ENCODE measurements around the gene NR2C2. TPM values are rescaled to one million over a fixed set of nuclear protein-coding genes. Genes with fewer than 3 reads are reported as not detected.

Gene NR2C2
- total RNA-seq, 2 experiments from 2014 or later: 49.5 to 51.1 TPM

DNA sequence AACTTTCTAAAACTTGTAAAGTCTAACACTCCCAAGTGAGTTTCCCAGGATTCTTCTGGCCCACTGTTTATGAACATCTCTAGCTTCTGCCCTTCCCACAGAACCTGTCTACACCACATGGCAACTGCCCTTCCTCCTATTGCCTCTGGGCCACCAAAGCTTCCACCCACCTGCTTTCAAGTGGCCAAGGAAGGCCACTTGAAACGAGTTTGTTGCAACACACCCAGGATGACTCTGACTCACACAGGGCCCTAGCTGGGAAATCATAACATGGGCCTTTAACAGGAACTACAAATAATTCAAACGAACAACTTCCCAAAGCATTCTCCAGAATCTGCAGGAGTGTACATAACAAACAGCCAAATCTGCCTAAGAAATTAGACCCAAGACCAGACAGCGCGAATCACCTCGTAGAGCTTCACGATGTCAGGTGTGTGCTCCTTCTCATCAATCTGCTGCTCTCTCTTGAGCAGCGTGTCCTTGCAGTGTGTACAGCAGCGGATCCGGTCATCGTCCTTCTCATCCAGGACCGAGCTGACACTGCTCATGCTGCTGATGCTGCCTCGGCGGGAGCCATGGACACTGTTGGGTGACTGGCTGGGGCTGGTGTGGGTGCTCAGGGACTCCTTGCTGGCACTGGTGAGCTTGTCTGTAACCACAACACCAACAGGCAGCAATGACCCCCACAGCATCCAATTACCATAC is 134.7 kb downstream of the NR2C2 start:
- intact Hi-C loops (cut with micrococcal nuclease): no loop called here
- Mint-ChIP-seq H3K9me3 (no peaks in the 10 kb centered on the region), H3K36me3 (peaks cover 50% of the 10 kb centered on the region), H3K27me3 (no peaks in the 10 kb centered on the region), H3K4me1 (ENCODE audit: low read depth) (no peaks in the 10 kb centered on the region), H3K27ac (no peak overlapping the region), H3K4me3 (no peak overlapping the region)
- ChIA-PET POLR2A (no interaction called here), CTCF (interaction anchor here (1.3 kb wide), 1 partner anchor 26 kb away, joined by 5 read pairs; no protein-coding TSS in a partner anchor)
- DNase-seq: no peak

DNA sequence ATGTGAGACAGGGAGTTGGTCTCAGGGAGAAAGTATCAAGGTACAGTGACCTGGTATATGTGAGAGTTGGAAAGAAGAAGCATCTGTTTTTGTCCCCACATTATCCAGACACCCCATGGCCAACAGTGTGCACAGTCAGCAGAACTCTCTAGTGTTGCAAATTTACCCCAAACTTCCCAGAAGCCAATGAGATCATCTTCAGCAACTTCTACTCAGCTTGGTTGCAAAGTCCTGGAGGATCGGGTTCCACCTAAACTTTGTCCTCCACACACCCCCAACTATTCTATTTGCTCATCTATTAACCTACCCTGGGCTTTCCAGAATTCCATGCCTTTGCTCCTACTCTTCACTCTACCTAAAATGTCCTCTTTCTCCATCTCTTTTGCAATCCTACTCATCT is 135.9 kb downstream of the NR2C2 start:
- Mint-ChIP-seq H3K4me1 (ENCODE audit: low read depth) (no peaks in the 10 kb centered on the region), H3K27me3 (no peaks in the 10 kb centered on the region), H3K27ac (no peak overlapping the region), H3K36me3 (peaks cover 43% of the 10 kb centered on the region), H3K9me3 (no peaks in the 10 kb centered on the region), H3K4me3 (no peak overlapping the region)
- POLR2A ChIA-PET: interaction anchor here (0.6 kb wide), 1 partner anchor 156 kb away, joined by 3 read pairs; no protein-coding TSS in a partner anchor
- no peak for DNase-seq
- intact Hi-C loops (cut with micrococcal nuclease): no loop called here
- CTCF ChIA-PET: interaction anchor here (0.6 kb wide), 1 partner anchor 1207 kb away, joined by 3 read pairs; no protein-coding TSS in a partner anchor

DNA sequence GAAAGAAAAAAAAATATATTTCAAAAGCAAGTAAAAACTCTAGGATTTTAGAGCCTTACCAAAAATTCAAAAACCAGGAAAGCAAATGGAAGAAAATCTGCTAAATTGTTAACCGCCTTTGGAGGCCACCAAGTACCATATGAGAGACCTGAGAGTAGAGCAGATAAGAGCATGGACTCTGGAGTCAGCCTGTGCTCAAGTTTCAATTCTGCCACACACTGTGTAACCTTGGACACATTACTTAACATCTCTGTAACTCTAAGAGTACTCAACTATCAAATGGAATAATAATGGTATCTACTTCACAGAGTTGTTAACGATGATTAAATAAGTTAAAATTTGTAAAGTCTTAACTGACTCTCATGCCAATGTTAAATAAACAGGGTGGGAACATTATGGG is 138.9 kb downstream of the NR2C2 start:
- CTCF ChIA-PET: interaction anchor here (1.2 kb wide), 1 partner anchor 22 kb away, joined by 4 read pairs; no protein-coding TSS in a partner anchor
- Mint-ChIP-seq H3K9me3 (no peaks in the 10 kb centered on the region), H3K27ac (no peak overlapping the region), H3K4me3 (no peak overlapping the region), H3K36me3 (peaks cover 39% of the 10 kb centered on the region), H3K4me1 (ENCODE audit: low read depth) (peaks cover under 1% of the 10 kb centered on the region), H3K27me3 (no peaks in the 10 kb centered on the region)
- intact Hi-C loops (cut with micrococcal nuclease): no loop called here
- no peak for DNase-seq
- POLR2A ChIA-PET: no interaction called here

DNA sequence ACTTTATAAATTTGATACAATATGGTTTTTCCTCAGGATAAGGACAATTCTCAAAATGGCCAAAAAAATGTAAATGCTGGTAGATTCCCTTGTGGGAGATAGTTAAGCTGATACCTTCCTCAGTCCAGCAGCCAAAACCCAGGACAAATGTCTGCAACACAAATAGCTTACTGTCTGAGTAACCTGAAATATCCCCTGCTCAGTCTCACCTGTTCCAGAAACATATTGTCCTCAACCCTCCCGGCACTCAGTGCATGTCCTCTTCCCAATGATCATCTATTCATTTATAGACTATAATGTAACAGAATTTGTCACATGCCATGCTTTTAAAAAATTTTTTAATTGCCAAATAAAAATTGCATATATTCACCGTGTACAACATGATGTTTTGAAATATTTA is 139.3 kb downstream of the NR2C2 start:
- Mint-ChIP-seq H3K27ac (no peak overlapping the region), H3K4me1 (ENCODE audit: low read depth) (peaks cover 2% of the 10 kb centered on the region), H3K9me3 (no peaks in the 10 kb centered on the region), H3K4me3 (no peak overlapping the region), H3K36me3 (peaks cover 39% of the 10 kb centered on the region), H3K27me3 (no peaks in the 10 kb centered on the region)
- POLR2A ChIA-PET: no interaction called here
- intact Hi-C loops (cut with micrococcal nuclease): no loop called here
- no peak for DNase-seq
- CTCF ChIA-PET: interaction anchor here (1.2 kb wide), 1 partner anchor 22 kb away, joined by 4 read pairs; no protein-coding TSS in a partner anchor

DNA sequence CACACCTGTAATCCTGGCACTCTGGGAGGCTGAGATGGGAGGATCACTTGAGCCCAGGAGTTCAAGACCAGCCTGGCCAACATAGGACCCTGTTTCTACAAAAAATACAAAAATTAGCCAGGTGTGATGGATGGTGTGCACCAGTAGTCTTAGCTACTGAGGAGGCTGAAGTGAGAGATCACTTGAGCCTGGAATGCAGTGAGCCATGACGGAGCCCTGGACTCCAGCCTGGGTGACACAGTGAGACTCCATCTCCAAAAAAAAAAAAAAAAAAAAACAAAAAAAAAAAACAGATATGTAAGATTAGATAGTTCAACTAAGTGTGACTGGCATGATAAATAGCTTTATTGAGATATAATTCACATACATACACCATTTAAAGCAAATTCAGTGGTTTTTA is 141.8 kb downstream of the NR2C2 start:
- Mint-ChIP-seq H3K4me1 (ENCODE audit: low read depth) (peaks cover 2% of the 10 kb centered on the region), H3K27me3 (no peaks in the 10 kb centered on the region), H3K36me3 (peaks cover 29% of the 10 kb centered on the region), H3K4me3 (no peak overlapping the region), H3K9me3 (no peaks in the 10 kb centered on the region), H3K27ac (no peak overlapping the region)
- CTCF ChIA-PET: interaction anchor here (0.6 to 1.0 kb wide), 2 partner anchors 125 to 457 kb away, joined by 3 read pairs; no protein-coding TSS in a partner anchor
- intact Hi-C loops (cut with micrococcal nuclease): no loop called here
- DNase-seq: no peak
- POLR2A ChIA-PET: interaction anchor here (0.6 to 1.1 kb wide), 2 partner anchors 9 to 14 kb away, joined by 3 to 4 read pairs; no protein-coding TSS in a partner anchor

DNA sequence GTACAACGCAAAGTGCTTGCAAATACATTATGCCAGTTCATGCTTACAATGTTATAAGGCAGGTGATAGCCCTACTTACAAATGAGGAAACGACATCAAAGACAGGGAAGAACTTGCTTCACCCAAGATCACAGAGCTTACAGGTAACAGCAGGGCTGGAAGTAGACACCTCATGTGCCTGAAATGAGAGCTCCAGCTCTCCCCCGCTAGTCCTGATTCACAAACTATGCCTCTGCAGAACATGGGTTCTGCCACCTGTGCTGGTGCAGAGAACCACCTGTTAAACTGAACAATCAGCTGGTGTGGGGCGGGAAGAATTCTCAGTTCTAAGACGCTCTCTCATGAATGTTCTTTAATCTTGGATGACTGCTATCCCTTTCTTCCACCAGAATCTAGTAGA is 144.2 kb downstream of the NR2C2 start:
- intact Hi-C loops (cut with micrococcal nuclease): no loop called here
- ChIA-PET POLR2A (interaction anchor here (0.6 kb wide), 1 partner anchor 17 kb away, joined by 4 read pairs; no protein-coding TSS in a partner anchor), CTCF (interaction anchor here (1.0 to 1.1 kb wide), 2 partner anchors 16 to 144 kb away, joined by 5 read pairs; partner anchors contain the start of gene NR2C2)
- DNase-seq: no peak
- Mint-ChIP-seq H3K4me3 (no peak overlapping the region), H3K4me1 (ENCODE audit: low read depth) (peaks cover 2% of the 10 kb centered on the region), H3K36me3 (peaks cover 34% of the 10 kb centered on the region), H3K27ac (no peak overlapping the region), H3K9me3 (no peaks in the 10 kb centered on the region), H3K27me3 (no peaks in the 10 kb centered on the region)

DNA sequence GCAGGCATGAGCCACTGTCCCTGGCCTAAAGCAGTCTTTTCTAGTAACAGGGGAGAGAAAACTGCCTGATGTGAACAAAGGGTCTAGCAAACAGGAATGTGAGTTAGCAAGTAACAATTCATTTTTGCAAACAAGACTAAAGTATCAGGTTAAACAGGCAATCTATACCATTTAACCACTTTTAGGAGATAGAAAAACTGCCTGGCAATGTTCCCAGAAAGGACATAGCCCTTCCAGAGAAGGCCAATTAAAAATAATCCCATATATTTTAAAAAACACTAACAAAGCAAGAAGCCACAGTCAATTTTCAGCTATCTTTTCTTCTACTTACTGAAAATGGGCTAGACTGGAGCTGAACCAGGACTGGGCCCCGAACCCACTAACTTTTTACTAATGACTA is 145.3 kb downstream of the NR2C2 start:
- Mint-ChIP-seq H3K36me3 (peaks cover 32% of the 10 kb centered on the region), H3K27ac (no peak overlapping the region), H3K4me3 (no peak overlapping the region), H3K9me3 (no peaks in the 10 kb centered on the region), H3K27me3 (no peaks in the 10 kb centered on the region), H3K4me1 (ENCODE audit: low read depth) (peaks cover 5% of the 10 kb centered on the region)
- intact Hi-C loops (cut with micrococcal nuclease): no loop called here
- ChIA-PET CTCF (interaction anchor here (1.4 kb wide), 1 partner anchor 16 kb away, joined by 3 read pairs; no protein-coding TSS in a partner anchor), POLR2A (no interaction called here)
- DNase-seq: no peak

DNA sequence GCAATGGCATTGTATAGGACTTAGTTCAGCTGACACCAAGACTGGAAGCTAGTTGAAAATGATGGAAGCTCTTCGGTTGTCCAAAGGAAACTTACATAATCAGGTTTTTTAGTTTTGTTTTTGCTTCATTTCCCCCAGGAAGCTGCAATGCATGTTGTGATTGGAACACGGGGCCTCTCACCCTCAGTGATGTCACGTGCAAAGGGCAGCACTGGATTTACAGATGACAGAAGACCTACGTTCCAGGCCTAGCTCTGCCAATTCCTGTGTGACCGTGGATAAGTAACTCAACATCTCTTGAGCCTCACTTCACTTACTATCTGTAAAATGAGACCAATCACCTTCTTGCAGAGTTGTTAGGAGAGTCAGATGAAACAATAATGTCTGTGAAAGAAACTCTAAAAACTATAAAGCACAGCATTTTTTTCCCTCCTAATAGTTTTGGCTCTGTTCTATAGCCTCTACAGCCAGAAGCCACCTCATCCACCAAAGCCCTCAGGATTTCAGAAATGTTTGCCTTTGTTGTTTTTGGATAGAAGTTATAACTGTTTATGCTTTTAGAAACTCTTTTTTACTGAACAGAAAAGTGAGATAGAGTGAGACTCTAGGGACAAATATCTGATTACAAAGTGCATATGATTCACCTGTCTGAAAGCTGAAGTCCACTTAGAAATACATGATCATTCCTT is 146.9 kb downstream of the NR2C2 start:
- intact Hi-C loops (cut with micrococcal nuclease): no loop called here
- ChIA-PET POLR2A (no interaction called here), CTCF (interaction anchor here (0.6 to 1.4 kb wide), 4 partner anchors 14 to 173 kb away, joined by 3 to 4 read pairs (median 3); partner anchors contain the start of gene CAPN7)

DNA sequence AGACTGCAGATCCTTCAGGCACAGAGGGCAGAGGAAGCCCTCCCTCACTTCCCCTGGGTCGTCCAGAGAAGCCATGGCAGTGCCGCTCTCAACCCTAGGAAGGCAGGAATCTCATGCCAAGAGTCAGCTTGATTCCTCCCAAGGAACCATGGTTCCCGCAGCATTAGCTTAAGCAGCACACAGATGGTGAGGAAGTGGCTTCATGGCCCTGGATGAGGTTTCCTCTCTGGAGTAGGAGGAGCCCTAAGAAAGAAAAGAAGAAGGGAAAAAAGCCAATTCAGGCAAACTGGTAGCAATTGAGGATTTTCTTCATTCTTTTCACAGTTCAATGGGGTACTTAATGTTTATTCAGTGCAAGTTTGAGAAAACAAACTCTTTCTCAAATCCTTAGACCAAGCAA is 148.7 kb downstream of the NR2C2 start:
- peaks cover 28% of the 10 kb centered on the region for H3K36me3 Mint-ChIP-seq
- POLR2A ChIA-PET: no interaction called here
- H3K27ac Mint-ChIP-seq: no peak overlapping the region
- no peak for DNase-seq
- intact Hi-C loops (cut with micrococcal nuclease): no loop called here
- H3K27me3 Mint-ChIP-seq: no peaks in the 10 kb centered on the region
- CTCF ChIA-PET: no interaction called here
- peaks cover 20% of the 10 kb centered on the region for H3K4me1 Mint-ChIP-seq (ENCODE audit: low read depth)
- H3K4me3 Mint-ChIP-seq: no peak overlapping the region
- H3K9me3 Mint-ChIP-seq: no peaks in the 10 kb centered on the region

More for the DNA sequence above, 146.9 kb downstream of the NR2C2 start:
- no peak overlapping the region for H3K27ac Mint-ChIP-seq
- no peak for DNase-seq
- no peaks in the 10 kb centered on the region for H3K9me3 Mint-ChIP-seq
- H3K36me3 Mint-ChIP-seq: peaks cover 35% of the 10 kb centered on the region
- no peaks in the 10 kb centered on the region for H3K27me3 Mint-ChIP-seq
- H3K4me3 Mint-ChIP-seq: no peak overlapping the region
- H3K4me1 Mint-ChIP-seq (ENCODE audit: low read depth): peaks cover 12% of the 10 kb centered on the region

DNA sequence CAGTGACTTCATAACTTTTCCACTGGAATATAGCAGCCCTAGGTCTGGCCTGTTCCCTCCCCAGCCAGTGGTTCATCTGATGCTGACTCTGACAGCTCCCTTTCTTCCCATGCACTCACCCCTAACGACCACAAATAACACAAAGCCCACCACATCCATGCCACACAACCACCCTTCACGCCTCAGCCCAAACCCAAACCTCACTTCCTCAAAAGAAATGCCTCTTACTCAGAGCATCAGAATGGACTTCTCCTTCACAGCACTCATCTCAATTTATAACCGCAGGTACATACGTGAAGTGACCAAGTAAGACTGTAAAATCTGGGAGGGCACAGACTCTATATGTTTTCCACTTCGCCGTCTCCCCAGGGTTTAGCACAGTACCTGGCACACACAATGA is 150.5 kb downstream of the NR2C2 start:
- CTCF ChIA-PET: interaction anchor here (1.1 kb wide), 1 partner anchor 11 kb away, joined by 9 read pairs; no protein-coding TSS in a partner anchor
- Mint-ChIP-seq H3K27me3 (no peaks in the 10 kb centered on the region), H3K4me1 (ENCODE audit: low read depth) (peaks cover 18% of the 10 kb centered on the region), H3K9me3 (no peaks in the 10 kb centered on the region), H3K27ac (peak overlapping the region; percentile 94), H3K4me3 (peak overlapping the region; percentile 94), H3K36me3 (peaks cover 25% of the 10 kb centered on the region)
- POLR2A ChIA-PET: interaction anchor here (0.6 to 2.7 kb wide), 3 partner anchors 8 to 108 kb away, joined by 3 to 23 read pairs (median 3); partner anchors contain the start of genes CAPN7 and MRPS25
- peak; percentile 68 for DNase-seq
- intact Hi-C loops (cut with micrococcal nuclease): loop anchor here (2.0 kb wide), 1 partner anchor 761 kb away; no protein-coding TSS in a partner anchor

All from activated CD4-positive, alpha-beta memory T cell treated with anti-CD3 and anti-CD28 coated beads for 36 hours (primary cell).